A673 (cell line): Measurements from ENCODE around the gene NEMP2.

Experiments used
- EZH2 ChIP-seq: fragments of 200-600 bp; sonication (generic); IDR thresholded peaks from 2 replicates; pipeline ENCODE4 v1.6.1; 2017; ENCODE audit warnings: borderline replicate concordance, low read depth, mild to moderate bottlenecking, mixed read lengths, antibody characterized with exemption, low read length; ENCODE audit not compliant: poor library complexity, severe bottlenecking
- TF ChIP-seq, protein P1 (sequence below): fragments of 300-800, 200-600 bp; sonication (generic); conservative IDR thresholded peaks from 2 replicates; pipeline ENCODE4 v1.5.1; 2017; ENCODE audit warnings: low read depth, mild to moderate bottlenecking, antibody characterized with exemption, low read length, moderate library complexity, mixed read lengths

DNA sequence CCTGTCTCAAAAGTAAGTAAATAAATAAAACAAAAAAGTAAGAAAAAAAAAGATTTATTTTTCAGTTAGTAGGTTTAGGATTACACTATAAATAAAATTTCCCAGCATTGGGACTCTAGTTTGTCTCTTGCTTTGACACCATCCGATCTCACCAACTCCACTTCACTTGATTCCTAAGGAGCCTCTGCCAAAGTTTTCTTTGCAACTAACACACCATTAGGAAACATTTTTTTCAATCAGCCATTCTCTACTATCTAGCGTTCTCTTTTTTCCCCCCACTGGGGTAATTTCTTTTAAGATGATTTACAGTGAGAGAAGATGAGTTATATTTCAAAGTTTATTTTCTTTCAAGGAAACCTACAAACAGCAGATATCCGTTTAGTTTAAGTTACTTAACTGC is 10.6 kb upstream of the NEMP2 start:
- TF ChIP-seq, protein P1, sequence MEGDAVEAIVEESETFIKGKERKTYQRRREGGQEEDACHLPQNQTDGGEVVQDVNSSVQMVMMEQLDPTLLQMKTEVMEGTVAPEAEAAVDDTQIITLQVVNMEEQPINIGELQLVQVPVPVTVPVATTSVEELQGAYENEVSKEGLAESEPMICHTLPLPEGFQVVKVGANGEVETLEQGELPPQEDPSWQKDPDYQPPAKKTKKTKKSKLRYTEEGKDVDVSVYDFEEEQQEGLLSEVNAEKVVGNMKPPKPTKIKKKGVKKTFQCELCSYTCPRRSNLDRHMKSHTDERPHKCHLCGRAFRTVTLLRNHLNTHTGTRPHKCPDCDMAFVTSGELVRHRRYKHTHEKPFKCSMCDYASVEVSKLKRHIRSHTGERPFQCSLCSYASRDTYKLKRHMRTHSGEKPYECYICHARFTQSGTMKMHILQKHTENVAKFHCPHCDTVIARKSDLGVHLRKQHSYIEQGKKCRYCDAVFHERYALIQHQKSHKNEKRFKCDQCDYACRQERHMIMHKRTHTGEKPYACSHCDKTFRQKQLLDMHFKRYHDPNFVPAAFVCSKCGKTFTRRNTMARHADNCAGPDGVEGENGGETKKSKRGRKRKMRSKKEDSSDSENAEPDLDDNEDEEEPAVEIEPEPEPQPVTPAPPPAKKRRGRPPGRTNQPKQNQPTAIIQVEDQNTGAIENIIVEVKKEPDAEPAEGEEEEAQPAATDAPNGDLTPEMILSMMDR: no peak
- TF ChIP-seq EZH2: no peak
